LHCN-M2 (cell line): Measurements from ENCODE around the gene RNF125. TPM values are rescaled to one million over a fixed set of nuclear protein-coding genes. Genes with fewer than 3 reads are reported as not detected.

ENCODE experiments used
- DNase-seq: peaks from one replicate; pipeline ENCODE4 v3.0.0-alpha.2; 2012; ENCODE audit warnings: low read depth
- total RNA-seq: library from RNA; depleted of rRNA; stranded (reverse); fragments of >200 nt; gene quantifications from 2 replicates; pipeline ENCODE4 v1.2.3, GENCODE V29; 2014

Gene RNF125
- total RNA-seq, 1 experiment from 2014 or later, result 0.06 TPM

GRCh38 chr18:32025744-32026143 is 7.1 kb downstream of the RNF125 start:
- DNase-seq, result no peak

- DNase-seq, result no peak
Observed at GRCh38 chr18:32026491-32027086, 8.0 kb downstream of the RNF125 start.

- DNase-seq, result no peak
Observed at GRCh38 chr18:32029558-32029957, 10.9 kb downstream of the RNF125 start.

GRCh38 chr18:32032609-32033008 is 14.0 kb downstream of the RNF125 start:
- DNase-seq, result no peak

GRCh38 chr18:32036506-32037180 is 18.0 kb downstream of the RNF125 start:
- no peak for DNase-seq

GRCh38 chr18:32037616-32038015 is 19.0 kb downstream of the RNF125 start:
- no peak for DNase-seq

GRCh38 chr18:32040936-32041335 is 22.3 kb downstream of the RNF125 start:
- no peak for DNase-seq

GRCh38 chr18:32042337-32042736 is 23.7 kb downstream of the RNF125 start:
- no peak for DNase-seq

- peak; percentile 62 for DNase-seq
Observed at GRCh38 chr18:32048507-32049091, 30.0 kb downstream of the RNF125 start.

GRCh38 chr18:32049393-32050171 is 31.0 kb downstream of the RNF125 start:
- no peak for DNase-seq

GRCh38 chr18:32056613-32057358 is 38.2 kb downstream of the RNF125 start:
- no peak for DNase-seq

- DNase-seq, result no peak
Observed at GRCh38 chr18:32057624-32058165, 39.1 kb downstream of the RNF125 start.

- DNase-seq, result no peak
Observed at GRCh38 chr18:32060026-32060425, 41.4 kb downstream of the RNF125 start.

- DNase-seq, result no peak
Observed at GRCh38 chr18:32067375-32068167, 48.9 kb downstream of the RNF125 start.

GRCh38 chr18:32072321-32072720 is 53.7 kb downstream of the RNF125 start:
- DNase-seq, result no peak

GRCh38 chr18:32074206-32074605 is 55.6 kb downstream of the RNF125 start:
- no peak for DNase-seq

- no peak for DNase-seq
Observed at GRCh38 chr18:32078845-32079244, 60.2 kb downstream of the RNF125 start.

GRCh38 chr18:32081881-32082280 is 63.3 kb downstream of the RNF125 start:
- DNase-seq, result no peak

- DNase-seq, result no peak
Observed at GRCh38 chr18:32083781-32084180, 65.2 kb downstream of the RNF125 start.

GRCh38 chr18:32086881-32087280 is 68.3 kb downstream of the RNF125 start:
- peak; percentile 10 for DNase-seq
